ENCODE data around the gene TGFBR2. TPM values are rescaled to one million over a fixed set of nuclear protein-coding genes. Genes with fewer than 3 reads are reported as not detected.

Gene TGFBR2
- total RNA-seq, 1 experiment from 2014 or later = 16.1 TPM

GRCh38 chr3:30656624-30657141, 50.3 kb downstream of the TGFBR2 start:
- Histone ChIP-seq H3K36me3 (ENCODE audit: insufficient read depth, low read length, poor library complexity, severe bottlenecking) (peaks cover 3% of the 10 kb centered on the region), H3K27ac (ENCODE audit: low read depth, low read length, poor library complexity, severe bottlenecking) (peak overlapping the region; percentile 92)
- intact Hi-C loops (cut with micrococcal nuclease; ENCODE audit: unreplicated experiment) = loop anchor here (5.0 kb wide), 1 partner anchor 36 kb away; no protein-coding TSS in a partner anchor

DNA sequence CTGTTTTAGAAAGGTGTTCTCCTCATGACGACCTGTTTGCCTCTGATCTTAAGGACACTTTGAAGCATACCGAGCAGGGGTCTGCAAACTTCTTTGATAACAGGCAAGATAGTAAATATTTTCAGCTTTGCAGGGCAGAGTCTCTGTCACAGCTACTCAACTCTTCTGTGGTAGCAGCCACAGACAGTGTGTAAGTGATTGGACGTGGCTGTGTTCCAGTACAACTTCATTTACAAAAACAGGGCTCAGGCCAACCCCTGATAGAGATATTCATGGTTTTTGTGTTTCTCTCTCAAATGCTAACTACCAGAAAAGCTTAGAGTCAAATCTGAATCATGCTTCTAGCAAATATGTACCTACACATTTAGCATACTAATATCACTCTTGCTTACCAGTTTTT, 51.5 kb downstream of the TGFBR2 start:
- Histone ChIP-seq H3K27ac (ENCODE audit: low read depth, low read length, poor library complexity, severe bottlenecking) (peak overlapping the region; percentile 92), H3K36me3 (ENCODE audit: insufficient read depth, low read length, poor library complexity, severe bottlenecking) (no peaks in the 10 kb centered on the region), H3K4me1 (ENCODE audit: insufficient read depth, low read length, poor library complexity, severe bottlenecking) (peaks cover 97% of the 10 kb centered on the region), H3K27me3 (replicated peaks; ENCODE audit: insufficient read depth, low read depth, low read length, poor library complexity) (no peaks in the 10 kb centered on the region), H3K9me3 (ENCODE audit: low read depth, low read length, poor library complexity, severe bottlenecking) (no peaks in the 10 kb centered on the region), H3K4me3 (ENCODE audit: low read depth, low read length, poor library complexity, severe bottlenecking) (no peak overlapping the region)
- no TSS peak for BruUV-seq (replicated peaks)
- DNase-seq (ENCODE audit: low spot score) = no peak
- TF ChIP-seq CTCF (conservative IDR thresholded peaks at IDR 0.05; ENCODE audit: low read depth, low read length) (no peak), EZH2 (IDR thresholded peaks at IDR 0.05; ENCODE audit: borderline replicate concordance, low read depth, low read length, poor library complexity, severe bottlenecking) (no peak)
- CTCF ChIA-PET = interaction anchor here (1.7 kb wide), 1 partner anchor 34 kb away, joined by 4 read pairs; no protein-coding TSS in a partner anchor
- intact Hi-C loops (cut with micrococcal nuclease; ENCODE audit: unreplicated experiment) = loop anchor here (5.0 kb wide), 1 partner anchor 34 kb away; no protein-coding TSS in a partner anchor
- POLR2A ChIA-PET (ENCODE audit: low non-redundant PET) = no interaction called here

More at GRCh38 chr3:30656624-30657141, 50.3 kb downstream of the TGFBR2 start:
- TF ChIP-seq CTCF (conservative IDR thresholded peaks at IDR 0.05; ENCODE audit: low read depth, low read length) = no peak
- TF ChIP-seq EZH2 (IDR thresholded peaks at IDR 0.05; ENCODE audit: borderline replicate concordance, low read depth, low read length, poor library complexity, severe bottlenecking) = no peak
- peaks cover 87% of the 10 kb centered on the region for H3K4me1 ChIP-seq (ENCODE audit: insufficient read depth, low read length, poor library complexity, severe bottlenecking)
- BruUV-seq (replicated peaks) = no TSS peak
- POLR2A ChIA-PET (ENCODE audit: low non-redundant PET) = no interaction called here
- CTCF ChIA-PET = no interaction called here
- no peaks in the 10 kb centered on the region for H3K27me3 ChIP-seq (replicated peaks; ENCODE audit: insufficient read depth, low read depth, low read length, poor library complexity)
- H3K4me3 ChIP-seq (ENCODE audit: low read depth, low read length, poor library complexity, severe bottlenecking) = no peak overlapping the region
- no peak for DNase-seq (ENCODE audit: low spot score)
- no peaks in the 10 kb centered on the region for H3K9me3 ChIP-seq (ENCODE audit: low read depth, low read length, poor library complexity, severe bottlenecking)

DNA sequence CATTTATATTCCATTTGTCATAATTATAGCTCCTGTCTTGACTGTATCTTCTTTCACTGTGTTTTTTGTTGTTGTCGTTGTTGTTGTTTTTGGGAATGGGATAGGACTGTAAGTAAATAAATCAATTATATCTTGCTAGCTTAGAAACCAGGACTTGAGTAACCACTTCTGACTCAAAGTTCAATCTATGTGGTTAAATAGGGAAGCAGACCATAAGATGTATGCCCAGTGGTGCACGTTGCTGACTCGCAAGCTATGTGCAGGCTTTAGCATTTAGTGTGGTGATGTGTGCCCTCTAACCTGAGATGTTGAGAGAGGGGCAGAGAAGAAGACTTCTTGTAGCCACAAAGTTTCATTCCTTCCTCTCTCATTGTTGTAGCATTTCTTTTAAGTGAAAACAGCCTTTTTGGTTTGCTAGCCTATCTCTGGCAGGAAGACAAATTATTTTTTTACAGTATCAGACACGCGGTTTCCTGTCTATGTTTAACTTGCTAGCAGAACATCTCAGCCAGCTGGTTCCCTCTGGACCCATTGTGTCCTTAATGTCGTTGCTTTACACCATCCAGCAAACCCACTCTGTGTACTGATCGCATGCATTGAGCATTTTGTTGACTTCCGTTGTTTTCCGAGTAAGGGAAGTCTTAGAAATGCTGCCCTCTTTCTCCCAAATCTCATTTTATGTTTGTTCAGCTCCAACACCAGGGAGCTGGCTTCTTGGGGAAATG, 52.1 kb downstream of the TGFBR2 start:
- intact Hi-C loops (cut with micrococcal nuclease; ENCODE audit: unreplicated experiment) = loop anchor here (5.0 kb wide), 1 partner anchor 34 kb away; no protein-coding TSS in a partner anchor
- BruUV-seq (replicated peaks) = no TSS peak

More for the DNA sequence above, 52.1 kb downstream of the TGFBR2 start:
- H3K4me3 ChIP-seq (ENCODE audit: low read depth, low read length, poor library complexity, severe bottlenecking) = peak overlapping the region; percentile 5
- H3K9me3 ChIP-seq (ENCODE audit: low read depth, low read length, poor library complexity, severe bottlenecking) = no peaks in the 10 kb centered on the region
- TF ChIP-seq EZH2 (IDR thresholded peaks at IDR 0.05; ENCODE audit: borderline replicate concordance, low read depth, low read length, poor library complexity, severe bottlenecking) (no peak), CTCF (conservative IDR thresholded peaks at IDR 0.05; ENCODE audit: low read depth, low read length) (peak; percentile 42)
- H3K27me3 ChIP-seq (replicated peaks; ENCODE audit: insufficient read depth, low read depth, low read length, poor library complexity) = no peaks in the 10 kb centered on the region
- POLR2A ChIA-PET (ENCODE audit: low non-redundant PET) = no interaction called here
- peaks cover 98% of the 10 kb centered on the region for H3K4me1 ChIP-seq (ENCODE audit: insufficient read depth, low read length, poor library complexity, severe bottlenecking)
- peak overlapping the region; percentile 92 for H3K27ac ChIP-seq (ENCODE audit: low read depth, low read length, poor library complexity, severe bottlenecking)
- CTCF ChIA-PET = interaction anchor here (0.5 to 1.7 kb wide), 2 partner anchors 33 to 624 kb away, joined by 4 to 10 read pairs; no protein-coding TSS in a partner anchor
- H3K36me3 ChIP-seq (ENCODE audit: insufficient read depth, low read length, poor library complexity, severe bottlenecking) = no peaks in the 10 kb centered on the region
- DNase-seq (ENCODE audit: low spot score) = peak; percentile 84
